ENCODE measurements around the gene SOS1. TPM values are rescaled to one million over a fixed set of nuclear protein-coding genes. Genes with fewer than 3 reads are reported as not detected.

SOS1 gene
- total RNA-seq, 4 donors from 2014 or later, result 48.6 to 64.2 (median 58.6) TPM

- ATAC-seq, result no peak
- Histone ChIP-seq H3K4me1 (peaks cover 0 to 26% (median 0%) of the 10 kb centered on the region in 3 donors), H3K27ac (no peak overlapping the region), H3K9me3 (no peaks in the 10 kb centered on the region), H3K36me3 (peaks cover 3 to 36% of the 10 kb centered on the region in 2 donors), H3K4me3 (no peak overlapping the region), H3K27me3 (no peaks in the 10 kb centered on the region)
- TF ChIP-seq EP300 (IDR thresholded peaks at IDR 0.05) (no peak), CTCF (IDR thresholded peaks at IDR 0.05) (no peak), POLR2A (IDR thresholded peaks at IDR 0.05) (no peak), POLR2AphosphoS5 (IDR thresholded peaks at IDR 0.05) (no peak)
- WGBS, 2 donors (ENCODE audit: low coverage in 1 of 2), result 100% methylated on average over 1 of the region's 1 CpG
These were observed 105.4 kb downstream of the SOS1 start for GRCh38 chr2:39015424-39015823.

- Histone ChIP-seq H3K27ac (no peak overlapping the region), H3K9me3 (no peaks in the 10 kb centered on the region), H3K27me3 (no peaks in the 10 kb centered on the region), H3K36me3 (peaks cover 3 to 52% of the 10 kb centered on the region in 2 donors), H3K4me3 (no peak overlapping the region), H3K4me1 (peaks cover 0 to 26% (median 0%) of the 10 kb centered on the region in 3 donors)
- ATAC-seq, result no peak
- TF ChIP-seq POLR2A (IDR thresholded peaks at IDR 0.05) (no peak), CTCF (IDR thresholded peaks at IDR 0.05) (no peak), EP300 (IDR thresholded peaks at IDR 0.05) (no peak), POLR2AphosphoS5 (IDR thresholded peaks at IDR 0.05) (no peak)
- 76 to 89% methylated on average over 3 of the region's 3 CpGs for WGBS, 2 donors (ENCODE audit: low coverage in 1 of 2)
These were observed 107.0 kb downstream of the SOS1 start for GRCh38 chr2:39013871-39014270.

GRCh38 chr2:39008665-39009064 is 112.2 kb downstream of the SOS1 start:
- WGBS, 2 donors (ENCODE audit: low coverage in 1 of 2), result 80 to 100% methylated on average over 1 of the region's 1 CpG
- no peaks in the 10 kb centered on the region for H3K4me1 ChIP-seq
- no peaks in the 10 kb centered on the region for H3K9me3 ChIP-seq
- peaks cover 3 to 97% of the 10 kb centered on the region in 2 donors for H3K36me3 ChIP-seq
- no peak overlapping the region for H3K27ac ChIP-seq
- ATAC-seq, result no peak
- TF ChIP-seq POLR2A (IDR thresholded peaks at IDR 0.05), result no peak
- no peak for TF ChIP-seq POLR2AphosphoS5 (IDR thresholded peaks at IDR 0.05)
- no peak for TF ChIP-seq EP300 (IDR thresholded peaks at IDR 0.05)
- no peak for TF ChIP-seq CTCF (IDR thresholded peaks at IDR 0.05)
- no peak overlapping the region for H3K4me3 ChIP-seq
- H3K27me3 ChIP-seq, result no peaks in the 10 kb centered on the region

- WGBS, 2 donors (ENCODE audit: low coverage in 1 of 2), result 88 to 100% methylated on average over 2 to 3 of the region's 5 CpGs
- H3K9me3 ChIP-seq, result no peaks in the 10 kb centered on the region
- no peak for ATAC-seq
- H3K4me3 ChIP-seq, result no peak overlapping the region
- TF ChIP-seq EP300 (IDR thresholded peaks at IDR 0.05) (no peak), POLR2AphosphoS5 (IDR thresholded peaks at IDR 0.05) (no peak), CTCF (IDR thresholded peaks at IDR 0.05) (no peak), POLR2A (IDR thresholded peaks at IDR 0.05) (no peak)
- no peaks in the 10 kb centered on the region for H3K4me1 ChIP-seq
- H3K27ac ChIP-seq, result no peak overlapping the region
- H3K36me3 ChIP-seq, result peaks cover 0 to 93% of the 10 kb centered on the region in 2 donors
- H3K27me3 ChIP-seq, result no peaks in the 10 kb centered on the region
These were observed 112.9 kb downstream of the SOS1 start for GRCh38 chr2:39007875-39008504.

DNA sequence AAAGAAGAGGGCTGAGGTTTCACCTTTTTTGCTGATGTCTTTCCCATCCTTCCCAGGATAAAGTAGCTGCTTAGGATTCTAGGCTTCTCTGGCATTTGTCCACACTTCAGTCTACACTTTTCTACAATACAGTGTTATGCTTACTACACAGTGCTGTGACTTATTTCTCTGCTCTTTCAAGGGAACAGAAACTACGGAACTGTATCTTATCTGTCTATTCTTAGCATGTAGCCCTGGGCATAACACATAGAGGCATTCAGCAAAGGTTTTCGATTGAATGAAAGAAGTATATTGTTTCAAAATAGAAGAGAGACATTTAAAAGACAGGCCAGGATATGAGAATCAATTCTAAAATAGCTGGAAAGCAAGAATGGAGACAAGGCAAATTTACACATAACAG is 120.3 kb downstream of the SOS1 start:
- ATAC-seq, result no peak
- WGBS, 2 donors (ENCODE audit: low coverage in 1 of 2), result 58% methylated on average over 2 of the region's 2 CpGs; no CpG with 5 or more reads in 1 of the 2 donors
- peaks cover 0 to 82% of the 10 kb centered on the region in 2 donors for H3K36me3 ChIP-seq

More for the DNA sequence above, 120.3 kb downstream of the SOS1 start:
- peaks cover 0 to 6% (median 0%) of the 10 kb centered on the region in 3 donors for H3K4me1 ChIP-seq
- no peaks in the 10 kb centered on the region for H3K27me3 ChIP-seq
- no peaks in the 10 kb centered on the region for H3K9me3 ChIP-seq
- H3K27ac ChIP-seq, result no peak overlapping the region
- TF ChIP-seq POLR2AphosphoS5 (IDR thresholded peaks at IDR 0.05) (no peak), POLR2A (IDR thresholded peaks at IDR 0.05) (no peak), CTCF (IDR thresholded peaks at IDR 0.05) (no peak), EP300 (IDR thresholded peaks at IDR 0.05) (no peak)
- H3K4me3 ChIP-seq, result no peak overlapping the region

Measured in gastroesophageal sphincter (tissue), 4 donors.